Ishikawa (cell line): ENCODE results near the gene C2CD3.

ENCODE experiments used
- CEBPB ChIP-seq: IDR thresholded peaks from 2 replicates; pipeline ENCODE4 v1.6.1; 2012
- CREB1 ChIP-seq: IDR thresholded peaks from 2 replicates; pipeline ENCODE4 v1.6.1; 2012; ENCODE audit warnings: low read depth
- EGR1 ChIP-seq: IDR thresholded peaks from 2 replicates; pipeline ENCODE4 v1.6.1; 2012
- EP300 ChIP-seq: IDR thresholded peaks from 2 replicates; pipeline ENCODE4 v1.6.1; 2012; ENCODE audit warnings: borderline replicate concordance
- FOXM1 ChIP-seq: IDR thresholded peaks from 2 replicates; pipeline ENCODE4 v1.6.1; 2012; ENCODE audit warnings: low read depth, borderline replicate concordance
- NFIC ChIP-seq: IDR thresholded peaks from 2 replicates; pipeline ENCODE4 v1.6.1; 2012
- RAD21 ChIP-seq: IDR thresholded peaks from 2 replicates; pipeline ENCODE4 v1.6.1; 2012; ENCODE audit warnings: low read depth
- TAF1 ChIP-seq: IDR thresholded peaks from 2 replicates; pipeline ENCODE4 v1.6.1; 2012; ENCODE audit warnings: low read depth, mild to moderate bottlenecking
- TCF12 ChIP-seq: IDR thresholded peaks from 2 replicates; pipeline ENCODE4 v1.6.1; 2012; ENCODE audit warnings: low read depth
- TEAD4 ChIP-seq: IDR thresholded peaks from 2 replicates; pipeline ENCODE4 v1.6.1; 2012
- YY1 ChIP-seq: IDR thresholded peaks from 2 replicates; pipeline ENCODE4 v1.6.1; 2012; ENCODE audit warnings: low read depth
- ZBTB7A ChIP-seq: IDR thresholded peaks from 2 replicates; pipeline ENCODE4 v1.6.1; 2012; ENCODE audit warnings: low read depth
- TF ChIP-seq, protein P1 (sequence below): IDR thresholded peaks from 2 replicates; pipeline ENCODE4 v1.6.1; 2012
- TF ChIP-seq, protein P2 (sequence below): IDR thresholded peaks from 2 replicates; pipeline ENCODE4 v1.6.1; 2012; ENCODE audit warnings: low read depth, mild to moderate bottlenecking
- TF ChIP-seq, protein P3 (sequence below): IDR thresholded peaks from 2 replicates; pipeline ENCODE4 v1.6.1; 2012

C2CD3 gene

DNA sequence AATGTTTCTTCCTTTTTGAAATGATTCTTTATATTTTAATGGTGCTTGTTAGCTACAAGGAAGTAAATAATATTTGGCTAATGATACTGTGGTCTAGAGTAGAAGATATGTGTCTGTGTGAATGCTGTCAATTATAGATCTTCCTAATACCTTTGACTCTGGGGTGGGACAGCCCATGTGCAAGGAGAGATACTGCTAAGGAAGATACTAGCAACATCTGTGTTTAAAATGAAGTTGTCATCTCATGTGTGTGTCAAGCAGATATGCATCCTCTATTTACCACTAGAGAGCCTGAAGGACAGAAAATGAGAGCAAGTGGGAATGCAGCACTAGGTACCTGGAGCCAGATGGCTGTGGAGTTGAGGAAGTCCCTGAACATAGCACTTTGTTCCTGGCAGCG is 34.4 kb upstream of the C2CD3 start:
- TF ChIP-seq TAF1 (no peak), EGR1 (no peak), EP300 (no peak), FOXM1 (no peak), NFIC (no peak), TEAD4 (no peak), RAD21 (no peak), ZBTB7A (no peak), TCF12 (no peak), CEBPB (no peak), YY1 (no peak), CREB1 (no peak)
- TF ChIP-seq, protein P1, sequence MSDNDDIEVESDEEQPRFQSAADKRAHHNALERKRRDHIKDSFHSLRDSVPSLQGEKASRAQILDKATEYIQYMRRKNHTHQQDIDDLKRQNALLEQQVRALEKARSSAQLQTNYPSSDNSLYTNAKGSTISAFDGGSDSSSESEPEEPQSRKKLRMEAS: no peak
- TF ChIP-seq, protein P2, sequence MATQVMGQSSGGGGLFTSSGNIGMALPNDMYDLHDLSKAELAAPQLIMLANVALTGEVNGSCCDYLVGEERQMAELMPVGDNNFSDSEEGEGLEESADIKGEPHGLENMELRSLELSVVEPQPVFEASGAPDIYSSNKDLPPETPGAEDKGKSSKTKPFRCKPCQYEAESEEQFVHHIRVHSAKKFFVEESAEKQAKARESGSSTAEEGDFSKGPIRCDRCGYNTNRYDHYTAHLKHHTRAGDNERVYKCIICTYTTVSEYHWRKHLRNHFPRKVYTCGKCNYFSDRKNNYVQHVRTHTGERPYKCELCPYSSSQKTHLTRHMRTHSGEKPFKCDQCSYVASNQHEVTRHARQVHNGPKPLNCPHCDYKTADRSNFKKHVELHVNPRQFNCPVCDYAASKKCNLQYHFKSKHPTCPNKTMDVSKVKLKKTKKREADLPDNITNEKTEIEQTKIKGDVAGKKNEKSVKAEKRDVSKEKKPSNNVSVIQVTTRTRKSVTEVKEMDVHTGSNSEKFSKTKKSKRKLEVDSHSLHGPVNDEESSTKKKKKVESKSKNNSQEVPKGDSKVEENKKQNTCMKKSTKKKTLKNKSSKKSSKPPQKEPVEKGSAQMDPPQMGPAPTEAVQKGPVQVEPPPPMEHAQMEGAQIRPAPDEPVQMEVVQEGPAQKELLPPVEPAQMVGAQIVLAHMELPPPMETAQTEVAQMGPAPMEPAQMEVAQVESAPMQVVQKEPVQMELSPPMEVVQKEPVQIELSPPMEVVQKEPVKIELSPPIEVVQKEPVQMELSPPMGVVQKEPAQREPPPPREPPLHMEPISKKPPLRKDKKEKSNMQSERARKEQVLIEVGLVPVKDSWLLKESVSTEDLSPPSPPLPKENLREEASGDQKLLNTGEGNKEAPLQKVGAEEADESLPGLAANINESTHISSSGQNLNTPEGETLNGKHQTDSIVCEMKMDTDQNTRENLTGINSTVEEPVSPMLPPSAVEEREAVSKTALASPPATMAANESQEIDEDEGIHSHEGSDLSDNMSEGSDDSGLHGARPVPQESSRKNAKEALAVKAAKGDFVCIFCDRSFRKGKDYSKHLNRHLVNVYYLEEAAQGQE: no peak
- TF ChIP-seq, protein P3, sequence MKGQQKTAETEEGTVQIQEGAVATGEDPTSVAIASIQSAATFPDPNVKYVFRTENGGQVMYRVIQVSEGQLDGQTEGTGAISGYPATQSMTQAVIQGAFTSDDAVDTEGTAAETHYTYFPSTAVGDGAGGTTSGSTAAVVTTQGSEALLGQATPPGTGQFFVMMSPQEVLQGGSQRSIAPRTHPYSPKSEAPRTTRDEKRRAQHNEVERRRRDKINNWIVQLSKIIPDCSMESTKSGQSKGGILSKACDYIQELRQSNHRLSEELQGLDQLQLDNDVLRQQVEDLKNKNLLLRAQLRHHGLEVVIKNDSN: no peak

DNA sequence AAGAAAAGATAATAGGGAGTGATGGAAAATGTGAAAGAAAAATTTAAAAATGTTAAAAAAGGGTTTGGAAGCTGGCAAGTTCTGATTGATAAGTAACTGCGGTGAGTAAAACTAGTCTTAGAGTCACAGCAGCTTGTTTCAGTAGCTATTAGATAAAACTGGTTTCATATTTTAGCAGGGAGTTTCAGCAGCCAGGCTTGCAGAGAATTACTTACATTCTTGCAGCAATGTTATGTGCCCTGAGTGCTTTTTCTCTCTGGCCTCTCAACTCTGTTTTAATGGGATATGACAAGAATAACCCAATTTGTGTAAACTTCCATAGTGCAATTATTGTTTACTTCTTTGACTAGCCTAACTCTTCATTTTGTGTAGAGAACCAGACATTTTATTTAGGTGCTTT is 33.9 kb upstream of the C2CD3 start:
- no peak for TF ChIP-seq TAF1
- TF ChIP-seq, protein P3: no peak
- TF ChIP-seq YY1: no peak
- TF ChIP-seq EP300: no peak
- TF ChIP-seq FOXM1: no peak
- TF ChIP-seq CREB1: no peak
- no peak for TF ChIP-seq CEBPB

DNA sequence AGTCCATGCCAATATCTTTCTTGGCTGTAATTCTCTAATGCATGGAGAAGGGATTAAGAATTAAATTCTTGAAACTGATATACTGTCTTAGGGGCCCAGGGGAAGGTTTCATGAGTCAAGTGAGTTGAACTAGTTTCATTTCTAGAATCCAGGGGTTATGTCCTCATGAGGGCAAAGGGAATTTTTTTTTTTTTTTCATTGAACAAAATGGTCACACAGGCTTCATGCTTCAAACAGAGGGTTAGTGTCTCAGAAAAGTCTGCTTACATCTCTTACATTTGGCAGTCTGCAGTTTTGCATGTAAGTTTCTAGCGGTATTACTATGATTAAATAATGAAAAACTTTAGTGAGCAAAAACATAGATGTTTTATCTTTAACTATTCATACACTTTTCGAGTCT is 33.2 kb upstream of the C2CD3 start:
- TF ChIP-seq CREB1 (no peak), TCF12 (no peak), TEAD4 (no peak), RAD21 (no peak), EP300 (no peak), TAF1 (no peak), ZBTB7A (no peak), FOXM1 (no peak), NFIC (no peak), EGR1 (no peak), YY1 (no peak), CEBPB (no peak)
- TF ChIP-seq, protein P3: no peak
- TF ChIP-seq, protein P1: no peak
- TF ChIP-seq, protein P2: no peak

DNA sequence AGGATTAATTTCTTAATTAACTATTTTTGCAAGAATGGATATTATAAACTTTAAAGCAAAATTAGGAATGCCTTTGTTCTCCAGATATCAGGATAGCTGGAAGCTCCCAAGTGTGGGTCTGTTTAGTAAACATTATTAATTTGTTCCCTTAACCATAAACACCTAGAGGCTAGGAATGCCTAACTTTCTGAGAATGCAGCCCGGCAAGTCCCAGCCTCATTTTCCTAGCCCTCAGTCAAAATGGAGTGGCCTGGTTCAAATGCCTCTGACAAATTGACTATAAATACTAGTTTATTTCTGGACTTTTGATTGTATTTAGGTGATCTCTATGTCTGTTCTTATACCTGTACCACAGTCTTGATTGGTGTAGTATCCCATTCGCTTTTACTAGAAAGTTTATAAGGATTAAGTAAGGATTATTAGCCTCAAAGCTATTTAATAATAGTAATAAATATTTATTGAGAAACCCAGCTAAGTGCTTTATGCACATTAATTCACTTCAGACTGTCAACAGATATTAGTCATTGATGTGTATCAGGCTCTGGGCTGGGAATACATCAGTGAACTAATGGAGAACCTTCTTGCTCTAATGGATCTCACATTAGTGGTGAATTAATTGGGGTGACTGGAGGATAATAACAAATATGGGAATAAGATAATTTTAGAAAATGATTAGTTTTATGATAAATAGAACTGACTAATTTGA is 26.1 kb upstream of the C2CD3 start:
- TF ChIP-seq TEAD4: no peak
- no peak for TF ChIP-seq RAD21
- TF ChIP-seq TCF12: no peak
- no peak for TF ChIP-seq TAF1
- no peak for TF ChIP-seq CEBPB
- TF ChIP-seq, protein P3: no peak
- TF ChIP-seq EGR1: no peak

DNA sequence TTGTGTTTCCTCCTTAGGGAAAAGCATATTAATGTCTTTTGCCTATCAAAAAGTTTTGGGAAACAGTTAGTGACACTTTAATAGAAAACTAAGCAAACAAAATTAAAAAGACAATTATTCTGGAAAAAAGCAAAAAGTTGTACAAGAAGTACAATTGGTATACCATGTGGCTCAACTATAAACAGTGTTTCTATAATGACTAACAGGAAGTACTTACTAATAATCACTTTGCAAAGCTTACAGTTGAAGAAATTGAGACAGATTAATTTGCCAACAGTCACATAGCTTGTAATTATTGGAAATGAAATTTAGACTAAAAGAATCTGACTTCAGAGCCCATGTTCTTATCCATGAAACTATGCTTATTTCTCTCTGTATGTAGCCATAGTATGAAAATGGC is 25.0 kb upstream of the C2CD3 start:
- TF ChIP-seq CEBPB (no peak), NFIC (no peak), YY1 (no peak), TCF12 (no peak), CREB1 (no peak), TAF1 (no peak)
